ENCODE results near the gene ATRAID. TPM values are rescaled to one million over a fixed set of nuclear protein-coding genes. Genes with fewer than 3 reads are reported as not detected.

The ATRAID gene
- total RNA-seq, 4 donors from 2014 or later = 118 to 143 (median 130) TPM

DNA sequence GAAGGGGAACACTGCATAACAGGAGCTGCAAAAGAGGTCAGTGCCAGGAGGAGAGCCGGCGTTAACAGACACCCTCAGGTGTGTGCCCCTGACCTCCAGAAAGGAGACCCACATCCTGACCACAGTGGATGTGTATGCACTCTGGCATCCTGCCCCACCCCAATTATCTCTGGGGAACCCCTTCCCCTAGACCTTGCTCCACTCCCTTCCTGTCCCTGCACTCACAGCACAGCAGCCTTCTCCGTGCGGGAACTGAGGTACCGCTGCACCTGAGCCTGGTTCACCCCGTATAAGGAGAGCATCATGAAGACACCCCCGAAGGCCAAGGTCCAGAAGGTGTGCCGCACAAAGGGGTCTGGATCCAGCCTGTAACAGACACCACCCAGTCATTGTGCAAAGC, 7.3 kb upstream of the ATRAID start:
- intact Hi-C loops (cut with DNase I) = no loop called here
- Histone ChIP-seq H3K9me3 (no peaks in the 10 kb centered on the region), H3K27me3 (no peaks in the 10 kb centered on the region), H3K27ac (replicated peaks in 1 of 4) (no peak overlapping the region), H3K4me1 (peaks cover 0 to under 1% (median under 1%) of the 10 kb centered on the region in 4 donors), H3K4me3 (no peak overlapping the region), H3K36me3 (peaks cover 56 to 100% (median 90%) of the 10 kb centered on the region in 4 donors)
- TF ChIP-seq EP300 (IDR thresholded peaks at IDR 0.05) (no peak), POLR2AphosphoS5 (IDR thresholded peaks at IDR 0.05) (no peak), POLR2A (IDR thresholded peaks at IDR 0.05; ENCODE audit: low read depth) (no peak)
- TF ChIP-seq, protein P1, sequence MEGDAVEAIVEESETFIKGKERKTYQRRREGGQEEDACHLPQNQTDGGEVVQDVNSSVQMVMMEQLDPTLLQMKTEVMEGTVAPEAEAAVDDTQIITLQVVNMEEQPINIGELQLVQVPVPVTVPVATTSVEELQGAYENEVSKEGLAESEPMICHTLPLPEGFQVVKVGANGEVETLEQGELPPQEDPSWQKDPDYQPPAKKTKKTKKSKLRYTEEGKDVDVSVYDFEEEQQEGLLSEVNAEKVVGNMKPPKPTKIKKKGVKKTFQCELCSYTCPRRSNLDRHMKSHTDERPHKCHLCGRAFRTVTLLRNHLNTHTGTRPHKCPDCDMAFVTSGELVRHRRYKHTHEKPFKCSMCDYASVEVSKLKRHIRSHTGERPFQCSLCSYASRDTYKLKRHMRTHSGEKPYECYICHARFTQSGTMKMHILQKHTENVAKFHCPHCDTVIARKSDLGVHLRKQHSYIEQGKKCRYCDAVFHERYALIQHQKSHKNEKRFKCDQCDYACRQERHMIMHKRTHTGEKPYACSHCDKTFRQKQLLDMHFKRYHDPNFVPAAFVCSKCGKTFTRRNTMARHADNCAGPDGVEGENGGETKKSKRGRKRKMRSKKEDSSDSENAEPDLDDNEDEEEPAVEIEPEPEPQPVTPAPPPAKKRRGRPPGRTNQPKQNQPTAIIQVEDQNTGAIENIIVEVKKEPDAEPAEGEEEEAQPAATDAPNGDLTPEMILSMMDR (IDR thresholded peaks at IDR 0.05) = no peak
- DNase-seq (ENCODE audit: extremely low spot score) = no peak
- 95% methylated on average over 8 of the region's 8 CpGs for WGBS

GRCh38 chr2:27205206-27205605, 6.6 kb upstream of the ATRAID start:
- TF ChIP-seq POLR2AphosphoS5 (IDR thresholded peaks at IDR 0.05) = no peak
- TF ChIP-seq POLR2A (IDR thresholded peaks at IDR 0.05; ENCODE audit: low read depth) = no peak
- TF ChIP-seq, protein P1 (IDR thresholded peaks at IDR 0.05) = no peak

DNA sequence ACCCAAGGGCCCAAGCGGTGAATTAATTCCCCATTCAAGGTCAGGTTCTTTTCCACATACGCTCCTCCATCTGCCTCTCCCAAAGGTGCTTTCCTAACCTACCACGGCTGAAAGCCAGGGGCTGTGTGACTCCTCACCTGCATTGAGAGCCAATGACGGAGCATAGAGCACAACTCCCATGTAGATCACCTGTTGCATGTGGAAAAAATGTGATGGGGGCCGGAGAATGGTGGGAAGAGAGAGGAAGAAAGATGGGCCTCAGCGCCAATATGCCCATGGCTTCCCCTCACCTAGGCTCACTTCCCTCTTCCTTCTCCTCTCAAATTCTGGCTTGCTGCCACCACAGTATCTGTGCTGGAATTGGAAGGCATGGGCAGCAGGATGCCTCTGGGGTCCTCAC, 5.5 kb upstream of the ATRAID start:
- Histone ChIP-seq H3K9me3 (no peaks in the 10 kb centered on the region), H3K36me3 (peaks cover 48 to 90% (median 76%) of the 10 kb centered on the region in 4 donors), H3K27me3 (no peaks in the 10 kb centered on the region), H3K4me1 (peaks cover 5 to 15% (median 9%) of the 10 kb centered on the region in 4 donors), H3K4me3 (no peak overlapping the region), H3K27ac (replicated peaks in 1 of 4) (no peak overlapping the region)
- DNase-seq (ENCODE audit: extremely low spot score) = no peak
- WGBS = 95% methylated on average over 6 of the region's 6 CpGs
- TF ChIP-seq POLR2A (IDR thresholded peaks at IDR 0.05; ENCODE audit: low read depth) (no peak), POLR2AphosphoS5 (IDR thresholded peaks at IDR 0.05) (no peak), EP300 (IDR thresholded peaks at IDR 0.05) (no peak)
- TF ChIP-seq, protein P1 (IDR thresholded peaks at IDR 0.05) = no peak
- intact Hi-C loops (cut with DNase I) = no loop called here

More at GRCh38 chr2:27205206-27205605, 6.6 kb upstream of the ATRAID start:
- 70% methylated on average over 8 of the region's 8 CpGs for WGBS
- no peaks in the 10 kb centered on the region for H3K9me3 ChIP-seq
- H3K27me3 ChIP-seq = no peaks in the 10 kb centered on the region
- H3K27ac ChIP-seq (replicated peaks in 1 of 4) = no peak overlapping the region
- intact Hi-C loops (cut with DNase I) = no loop called here
- DNase-seq (ENCODE audit: extremely low spot score) = no peak
- H3K4me3 ChIP-seq = no peak overlapping the region
- H3K36me3 ChIP-seq = peaks cover 52 to 100% (median 84%) of the 10 kb centered on the region in 4 donors
- peaks cover 0 to 6% (median 3%) of the 10 kb centered on the region in 4 donors for H3K4me1 ChIP-seq

DNA sequence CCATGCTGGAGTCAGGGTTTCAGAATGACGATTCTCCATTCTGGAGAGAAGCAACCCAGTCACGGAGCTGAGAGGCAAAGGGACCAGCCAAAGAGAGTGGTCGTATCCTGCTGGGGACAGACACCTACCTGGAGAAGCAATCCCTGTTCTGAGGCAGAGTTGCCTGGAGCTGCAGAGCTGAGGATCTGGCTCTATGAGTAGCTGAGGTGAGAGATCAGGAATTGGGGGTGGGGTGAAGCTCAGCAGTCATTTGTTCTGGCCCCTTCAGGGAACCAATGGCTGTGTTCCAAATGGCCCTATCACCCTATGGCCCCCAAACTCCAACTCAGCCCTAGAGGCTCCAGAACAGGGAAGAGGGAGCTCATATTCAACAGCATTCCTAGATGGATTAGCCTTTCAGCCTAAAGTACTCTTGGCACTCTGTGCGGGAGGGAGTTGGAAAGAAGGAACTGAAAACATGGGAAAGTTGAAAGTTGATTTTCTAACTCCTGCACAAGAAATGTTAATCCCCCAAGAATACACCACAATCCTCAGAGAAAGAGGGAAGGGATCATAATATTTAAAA, 3.3 kb upstream of the ATRAID start:
- 89% methylated on average over 4 of the region's 4 CpGs for WGBS
- no peak overlapping the region for H3K27ac ChIP-seq (replicated peaks in 1 of 4)
- no peak for DNase-seq (ENCODE audit: extremely low spot score)
- H3K4me3 ChIP-seq = no peak overlapping the region
- H3K27me3 ChIP-seq = no peaks in the 10 kb centered on the region
- intact Hi-C loops (cut with DNase I) = no loop called here
- no peak for TF ChIP-seq POLR2AphosphoS5 (IDR thresholded peaks at IDR 0.05)
- TF ChIP-seq POLR2A (IDR thresholded peaks at IDR 0.05; ENCODE audit: low read depth) = no peak
- TF ChIP-seq, protein P1 (IDR thresholded peaks at IDR 0.05) = no peak
- no peak for TF ChIP-seq EP300 (IDR thresholded peaks at IDR 0.05)
- peaks cover 42 to 67% (median 56%) of the 10 kb centered on the region in 4 donors for H3K36me3 ChIP-seq
- peaks cover 14 to 26% (median 21%) of the 10 kb centered on the region in 4 donors for H3K4me1 ChIP-seq
- H3K9me3 ChIP-seq = no peaks in the 10 kb centered on the region

Data from esophagus muscularis mucosa (tissue), 4 donors.